PC-3 (cell line): ENCODE results near the gene FGFRL1. TPM values are rescaled to one million over a fixed set of nuclear protein-coding genes. Genes with fewer than 3 reads are reported as not detected.

Experiments used
- ATAC-seq: fragments of 200-7000 bp; cut with Tn5 transposase; 2 replicates; pipeline ENCODE4 v1.9.1; 2020; ENCODE audit warnings: mild to moderate bottlenecking, moderate library complexity
- BruUV-seq: library from RNA; stranded (reverse); fragments of 400-500 nt; replicated peaks from 2 replicates; lab custom pipeline; 2021; lab: Mats Ljungman, UMichigan
- CTCF ChIA-PET: fragments of 300-600 bp; sonication (Branson Sonifier 250); formaldehyde crosslinking; loops from one replicate; lab custom pipeline; 2022; ENCODE audit warnings: antibody characterized with exemption; lab: Charles Lee
- POLR2A ChIA-PET: fragments of 300-600 bp; sonication (Branson Sonifier 250); formaldehyde crosslinking; loops from one replicate; lab custom pipeline; 2022; ENCODE audit warnings: antibody characterized with exemption; ENCODE audit not compliant: unreplicated experiment; lab: Charles Lee
- DNase-seq: peaks from one replicate; pipeline ENCODE4 v3.0.0-alpha.2; 2015
- H2AFZ ChIP-seq: fragments of 300-600 bp; sonication (generic); 2 replicates; pipeline ENCODE4 v1.6.0; 2016; ENCODE audit warnings: antibody characterized with exemption, low read length
- H3F3A ChIP-seq: fragments of 300-600 bp; sonication (generic); one replicate; pipeline ENCODE4 v1.6.0; 2017; ENCODE audit warnings: antibody characterized with exemption, low read length, control low read depth, mild to moderate bottlenecking; ENCODE audit not compliant: unreplicated experiment
- H3K27ac ChIP-seq: fragments of 300-600 bp; sonication (generic); 2 replicates; pipeline ENCODE4 v1.5.1; 2016; ENCODE audit warnings: mild to moderate bottlenecking, low read length
- H3K27me3 ChIP-seq: fragments of 300-600 bp; sonication (generic); 2 replicates; pipeline ENCODE4 v1.6.1; 2016; ENCODE audit warnings: low read length, mixed read lengths
- H3K36me3 ChIP-seq: fragments of 300-600 bp; sonication (generic); 2 replicates; pipeline ENCODE4 v1.6.1; 2016; ENCODE audit warnings: low read depth, mixed run types, low read length, mixed read lengths
- H3K4me1 ChIP-seq: fragments of 300-600 bp; sonication (generic); 2 replicates; pipeline ENCODE4 v1.5.1; 2016; ENCODE audit warnings: low read length; ENCODE audit not compliant: insufficient read depth
- H3K4me2 ChIP-seq: fragments of 300-600 bp; sonication (generic); 2 replicates; pipeline ENCODE4 v1.6.0; 2016; ENCODE audit warnings: low read length
- H3K4me3 ChIP-seq: fragments of 300-600 bp; sonication (generic); 2 replicates; pipeline ENCODE4 v1.5.1; 2016; ENCODE audit warnings: mild to moderate bottlenecking, low read length, mixed read lengths
- H3K79me2 ChIP-seq: fragments of 300-600 bp; sonication (generic); 2 replicates; pipeline ENCODE4 v1.6.1; 2017; ENCODE audit warnings: low read length, mixed read lengths
- H3K9ac ChIP-seq: fragments of 300-600 bp; sonication (generic); 2 replicates; pipeline ENCODE4 v1.6.0; 2016; ENCODE audit warnings: mild to moderate bottlenecking, low read length
- H3K9me2 ChIP-seq: fragments of 300-600 bp; sonication (generic); replicated peaks from 2 replicates; pipeline ENCODE4 v1.6.1; 2016; ENCODE audit warnings: mixed run types, low read length, mixed read lengths
- H3K9me3 ChIP-seq: fragments of 300-600 bp; sonication (generic); 2 replicates; pipeline ENCODE4 v1.6.1; 2016; ENCODE audit warnings: low read length, mixed read lengths
- H4K20me1 ChIP-seq: fragments of 300-600 bp; sonication (generic); 2 replicates; pipeline ENCODE4 v1.6.1; 2016; ENCODE audit warnings: low read length, mixed read lengths
- CTCF ChIP-seq: fragments of 300-600 bp; sonication (generic); conservative IDR thresholded peaks from 2 replicates; pipeline ENCODE4 v1.5.1; 2017; ENCODE audit warnings: antibody characterized with exemption, low read depth, mild to moderate bottlenecking, low read length
- EZH2 ChIP-seq: fragments of 300-600 bp; sonication (generic); IDR thresholded peaks from one replicate; pipeline ENCODE4 v1.6.1; 2017; ENCODE audit warnings: antibody characterized with exemption, mild to moderate bottlenecking, low read length; ENCODE audit not compliant: unreplicated experiment
- EZH2phosphoT487 ChIP-seq: fragments of 300-600 bp; sonication (generic); IDR thresholded peaks from 2 replicates; pipeline ENCODE4 v1.6.1; 2018; ENCODE audit warnings: mild to moderate bottlenecking, antibody characterized with exemption, low read length, borderline replicate concordance
- intact Hi-C: fragments of 100-400 bp; cut with micrococcal nuclease; formaldehyde crosslinking; loops from 2 replicates; pipeline ENCODE4 v1.9.0; 2023
- total RNA-seq: library from RNA; depleted of rRNA; stranded (reverse); fragments of >200 nt; gene quantifications from 2 replicates; pipeline ENCODE4 v1.2.3, GENCODE V29; 2014

Gene FGFRL1
- total RNA-seq, 1 experiment from 2014 or later = 31.2 TPM

- no peaks in the 10 kb centered on the region for H3K36me3 ChIP-seq
- ATAC-seq = no peak
- no peaks in the 10 kb centered on the region for H3K9me3 ChIP-seq
- CTCF ChIA-PET = no interaction called here
- no peaks in the 10 kb centered on the region for H3F3A ChIP-seq
- H3K4me2 ChIP-seq = no peak overlapping the region
- no peak overlapping the region for H3K4me3 ChIP-seq
- no peaks in the 10 kb centered on the region for H3K9me2 ChIP-seq
- POLR2A ChIA-PET = no interaction called here
- intact Hi-C loops = no loop called here
- peaks cover 35% of the 10 kb centered on the region for H3K4me1 ChIP-seq
- peaks cover 5% of the 10 kb centered on the region; the same call in 1 of the 2 replicates for H3K79me2 ChIP-seq
- H2AFZ ChIP-seq = no peak overlapping the region
- no peaks in the 10 kb centered on the region for H3K27me3 ChIP-seq
- no peak overlapping the region for H3K27ac ChIP-seq
- no peak for DNase-seq
- BruUV-seq = no TSS peak
- TF ChIP-seq EZH2 = no peak
- no peak for TF ChIP-seq CTCF
- no peak for TF ChIP-seq EZH2phosphoT487
- no peaks in the 10 kb centered on the region for H4K20me1 ChIP-seq
- H3K9ac ChIP-seq = no peak overlapping the region
These were observed 21.5 kb upstream of the FGFRL1 start for GRCh38 chr4:989722-990471.

GRCh38 chr4:990746-991367 is 20.6 kb upstream of the FGFRL1 start:
- Histone ChIP-seq H3K27ac (no peak overlapping the region), H3K9ac (no peak overlapping the region), H4K20me1 (no peaks in the 10 kb centered on the region), H3K4me3 (no peak overlapping the region), H3K4me2 (no peak overlapping the region), H3K79me2 (peaks cover 5% of the 10 kb centered on the region; the same call in 1 of the 2 replicates), H3K27me3 (no peaks in the 10 kb centered on the region), H3K9me2 (no peaks in the 10 kb centered on the region), H3K36me3 (no peaks in the 10 kb centered on the region), H2AFZ (no peak overlapping the region), H3F3A (no peaks in the 10 kb centered on the region), H3K9me3 (no peaks in the 10 kb centered on the region), H3K4me1 (peaks cover 27% of the 10 kb centered on the region)
- POLR2A ChIA-PET = no interaction called here
- no peak for TF ChIP-seq EZH2
- ATAC-seq (no peak), DNase-seq (no peak)
- intact Hi-C loops = no loop called here
- no TSS peak for BruUV-seq
- CTCF ChIA-PET = no interaction called here

- ATAC-seq = no peak
- no peaks in the 10 kb centered on the region for H3K9me2 ChIP-seq
- no peaks in the 10 kb centered on the region for H3K9me3 ChIP-seq
- H3K4me1 ChIP-seq = peaks cover 22% of the 10 kb centered on the region
- intact Hi-C loops = no loop called here
- no peak overlapping the region for H2AFZ ChIP-seq
- no peaks in the 10 kb centered on the region for H3K36me3 ChIP-seq
- no peaks in the 10 kb centered on the region for H4K20me1 ChIP-seq
- no peak overlapping the region for H3K9ac ChIP-seq
- H3K27ac ChIP-seq = no peak overlapping the region
- H3F3A ChIP-seq = no peaks in the 10 kb centered on the region
- H3K79me2 ChIP-seq = peaks cover 5% of the 10 kb centered on the region; the same call in 1 of the 2 replicates
- ChIA-PET CTCF (no interaction called here), POLR2A (no interaction called here)
- H3K4me2 ChIP-seq = no peak overlapping the region; the same call in 1 of the 2 replicates
- TF ChIP-seq EZH2 (no peak), EZH2phosphoT487 (no peak), CTCF (no peak)
- no peak overlapping the region for H3K4me3 ChIP-seq
- no TSS peak for BruUV-seq
- no peak for DNase-seq
- no peaks in the 10 kb centered on the region for H3K27me3 ChIP-seq
These were observed 19.8 kb upstream of the FGFRL1 start for GRCh38 chr4:991451-992296.
